CD4-positive, alpha-beta T cell treated with Interleukin-2 at 100 ng/mL for 4 hours (primary cell): ENCODE data around the gene ADAT3.

Experiments used
- DNase-seq: peaks from one replicate; pipeline ENCODE4 v3.0.0-alpha.2; 2020; ENCODE audit warnings: low spot score

Gene ADAT3

DNA sequence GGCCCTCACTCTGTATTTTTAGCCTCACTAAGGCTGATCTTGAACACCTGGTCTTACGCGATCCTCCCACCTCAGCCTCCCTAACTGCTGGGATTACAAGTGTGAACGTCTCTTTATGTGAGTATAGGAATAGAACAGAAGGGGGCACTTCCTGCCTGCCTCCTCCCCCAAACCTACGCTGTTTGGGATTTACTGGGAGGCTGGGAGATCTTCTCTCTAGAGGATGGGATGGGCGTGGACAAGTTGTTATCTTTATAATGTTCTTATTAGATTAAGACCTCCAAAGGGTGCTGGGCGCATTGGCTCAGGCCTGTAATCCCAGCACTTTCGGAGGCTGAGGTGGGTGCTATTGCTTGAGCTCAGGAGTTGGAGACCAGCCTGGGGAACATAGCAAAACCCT lies 32.9 kb downstream of the ADAT3 start:
- DNase-seq: no peak

GRCh38 chr19:1941146-1942077 lies 36.2 kb downstream of the ADAT3 start, which contains the start of gene CSNK1G2:
TSS of gene CSNK1G2 (plus strand) at chr19:1941172. CDS start at chr19:1969773, 28,601 bp downstream.
- DNase-seq: no peak

DNA sequence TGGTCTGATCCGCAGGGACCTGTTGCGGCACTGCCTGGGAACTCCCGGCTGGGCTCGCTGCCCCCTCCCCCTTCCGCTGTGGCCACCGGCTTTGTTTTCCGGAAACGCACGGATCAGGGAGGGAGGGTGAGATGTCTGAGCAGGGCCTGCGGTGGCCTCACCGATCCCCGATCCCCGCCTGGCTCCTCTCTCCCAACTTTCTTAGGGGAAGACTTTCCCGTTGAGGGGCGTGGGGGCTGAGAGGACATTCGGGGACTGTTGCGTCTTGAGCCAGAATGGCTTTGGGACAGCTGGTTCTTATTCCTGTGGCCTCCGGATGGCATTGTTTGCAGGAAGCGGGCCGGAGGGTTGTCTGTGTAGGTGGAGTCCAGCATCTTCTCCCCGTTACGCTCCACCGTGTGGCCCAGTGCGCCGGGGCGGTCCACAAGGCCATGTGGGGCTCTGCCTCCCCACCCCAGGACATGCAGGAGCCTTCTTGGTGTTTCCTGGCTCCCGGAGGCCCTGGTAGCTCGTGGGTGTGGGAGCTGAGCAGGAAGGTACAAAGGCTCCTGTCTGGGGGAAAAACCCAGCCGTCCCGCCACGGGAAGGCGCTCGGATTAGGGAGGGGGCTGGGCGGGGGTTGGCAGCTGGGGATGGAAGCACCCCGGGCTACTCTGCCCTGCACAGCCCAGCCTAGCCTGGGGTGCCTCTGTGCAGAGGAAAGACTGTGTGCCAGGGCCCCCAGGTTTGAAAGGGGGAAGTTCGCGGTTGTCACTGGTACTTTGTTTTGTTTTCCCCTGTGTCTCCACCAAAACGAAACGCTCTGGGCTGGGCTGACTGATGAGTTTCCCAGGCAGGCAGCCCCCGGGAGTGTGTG lies 37.1 kb downstream of the ADAT3 start:
- DNase-seq: peak; percentile 69

DNA sequence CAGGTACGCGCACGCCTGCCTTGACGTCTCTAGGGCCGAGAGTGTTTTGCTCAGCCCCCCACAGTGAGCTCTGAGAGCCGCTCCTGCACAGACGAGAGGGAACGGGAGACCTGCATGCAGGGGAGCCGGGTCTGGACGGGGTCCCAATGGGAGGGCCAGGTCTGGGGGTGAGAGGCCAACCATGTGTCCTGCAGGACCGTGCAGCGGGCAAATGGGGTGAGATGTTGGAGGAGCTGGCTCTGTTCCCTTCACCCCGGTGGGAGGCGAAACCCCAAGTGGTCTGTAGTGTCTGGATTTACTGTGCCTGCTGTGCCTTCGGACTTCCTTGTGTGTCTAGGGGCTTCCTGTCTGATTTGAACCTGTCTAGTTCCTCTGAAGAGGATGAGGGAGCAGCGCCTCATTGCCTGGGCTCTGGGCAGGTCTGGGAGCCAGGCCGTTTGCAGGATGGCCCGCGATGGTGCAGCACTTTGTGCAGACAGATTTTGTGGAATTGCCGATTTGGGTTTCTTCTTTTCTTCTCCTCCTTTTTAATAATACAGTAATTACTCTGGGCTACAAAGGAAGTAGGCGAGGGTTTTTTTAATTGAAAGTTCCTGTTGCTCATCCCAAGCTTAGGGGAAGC lies 37.8 kb downstream of the ADAT3 start:
- DNase-seq: no peak

GRCh38 chr19:1943661-1944087 lies 38.5 kb downstream of the ADAT3 start:
- no peak for DNase-seq

- DNase-seq: no peak
Observed at GRCh38 chr19:1944088-1944915, 39.1 kb downstream of the ADAT3 start.

DNA sequence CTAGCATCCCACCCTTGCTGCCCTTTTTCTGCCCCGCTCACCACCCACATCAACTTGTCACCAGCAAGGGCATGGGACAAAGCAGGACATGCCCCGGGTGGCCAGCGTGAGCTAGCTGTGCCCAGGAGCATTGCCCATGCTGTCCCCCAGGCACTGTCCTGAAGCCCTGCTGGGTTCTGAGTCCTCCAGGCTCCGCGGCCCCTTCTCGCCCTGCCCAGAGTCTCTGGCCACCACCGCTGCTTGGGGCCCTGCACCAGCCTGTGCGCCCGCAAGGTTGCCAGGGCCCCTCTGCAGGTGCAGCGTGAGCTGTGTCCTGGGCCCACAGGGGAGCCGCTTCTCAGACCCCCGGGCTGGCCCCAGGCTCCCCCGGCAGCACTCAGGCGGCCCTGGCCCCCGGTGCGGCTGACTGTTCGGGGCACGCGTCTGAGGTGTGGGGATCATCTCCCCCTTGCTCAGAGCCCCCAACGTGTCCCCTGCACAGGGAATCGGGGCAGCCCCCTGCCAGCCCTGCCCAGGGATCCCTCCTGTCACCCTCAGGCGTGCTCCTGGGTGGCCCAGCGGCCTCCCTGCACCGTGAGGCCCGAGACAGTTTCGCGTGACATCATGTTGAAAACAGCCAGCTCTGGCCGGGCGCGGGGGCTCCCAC lies 39.8 kb downstream of the ADAT3 start:
- no peak for DNase-seq

GRCh38 chr19:1945899-1946298 lies 40.7 kb downstream of the ADAT3 start:
- no peak for DNase-seq

- no peak for DNase-seq
Observed at GRCh38 chr19:1947651-1948209, 42.5 kb downstream of the ADAT3 start.

GRCh38 chr19:1949304-1950101 lies 44.3 kb downstream of the ADAT3 start:
- no peak for DNase-seq

- no peak for DNase-seq
Observed at GRCh38 chr19:1950640-1951039, 45.4 kb downstream of the ADAT3 start.

- no peak for DNase-seq
Observed at GRCh38 chr19:1952635-1953034, 47.4 kb downstream of the ADAT3 start.

GRCh38 chr19:1953037-1953436 lies 47.8 kb downstream of the ADAT3 start:
- no peak for DNase-seq

GRCh38 chr19:1953441-1954094 lies 48.4 kb downstream of the ADAT3 start:
- no peak for DNase-seq

DNA sequence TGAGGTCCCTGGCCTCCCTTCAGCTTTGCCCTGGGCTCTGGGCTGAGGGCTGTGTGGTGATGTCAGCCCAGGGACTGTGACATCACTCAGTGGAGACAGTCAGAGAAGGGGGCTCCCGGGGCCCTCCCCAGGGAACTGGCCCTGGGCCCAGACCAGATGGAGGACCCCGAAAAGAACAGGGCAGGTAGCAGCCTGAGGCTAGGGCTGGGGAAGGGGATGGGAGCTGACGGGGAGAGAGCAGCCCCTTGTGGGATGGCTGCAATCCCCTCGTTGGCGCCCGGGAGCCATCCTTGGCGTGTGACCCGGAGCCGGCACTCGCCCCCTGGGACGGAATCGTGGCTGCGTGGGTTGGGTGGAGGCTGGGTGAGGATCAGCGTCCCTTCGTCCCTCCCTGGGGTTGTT lies 49.3 kb downstream of the ADAT3 start:
- no peak for DNase-seq

DNA sequence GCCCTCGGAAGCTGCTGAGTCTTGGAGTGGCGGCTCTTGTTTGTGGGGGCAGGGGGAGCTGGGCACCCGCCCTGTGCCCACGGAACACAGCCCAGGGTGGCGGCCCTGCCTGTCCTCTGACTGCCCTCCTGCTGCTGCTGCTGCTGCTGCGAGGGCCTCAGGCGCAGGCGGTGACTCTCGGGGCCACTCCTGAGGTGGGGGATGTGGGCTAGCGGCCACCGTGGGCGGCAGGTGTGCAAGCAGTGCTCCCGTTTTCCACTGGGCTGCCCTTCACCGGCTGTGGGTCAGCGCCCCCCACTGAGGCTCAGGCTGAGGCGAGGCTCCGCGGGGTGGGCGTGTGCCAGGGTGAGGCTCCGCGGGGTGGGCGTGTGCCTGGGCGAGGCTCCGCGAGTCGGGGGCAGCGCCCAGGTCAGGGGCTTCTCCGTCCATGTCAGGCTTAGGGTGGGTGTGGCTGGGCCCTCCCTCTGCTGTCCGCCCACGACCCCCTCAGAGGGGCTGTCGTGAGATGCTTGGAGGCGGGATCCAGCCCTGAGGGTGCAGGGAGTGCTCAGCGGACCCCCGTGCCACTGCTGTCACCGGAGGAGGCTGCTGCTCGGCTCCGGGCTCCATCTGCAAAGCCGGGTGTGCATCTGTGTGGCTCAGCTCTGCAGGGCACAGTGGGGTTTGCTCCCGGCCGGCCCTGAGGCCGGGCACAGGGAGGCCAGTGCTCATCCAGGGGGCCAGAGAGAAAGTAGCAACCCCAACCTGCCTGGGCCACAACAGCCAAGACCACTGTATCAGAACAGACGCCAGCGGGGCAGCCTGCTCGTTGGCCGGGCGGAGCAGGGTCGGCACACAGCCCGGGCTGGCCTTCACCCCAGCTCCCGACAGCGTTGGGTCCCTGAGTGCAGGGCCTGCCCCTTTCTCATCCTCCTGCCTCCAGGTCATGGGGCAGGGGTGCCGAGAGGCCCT lies 50.2 kb downstream of the ADAT3 start:
- no peak for DNase-seq

GRCh38 chr19:1956122-1956494 lies 50.9 kb downstream of the ADAT3 start:
- DNase-seq: no peak

DNA sequence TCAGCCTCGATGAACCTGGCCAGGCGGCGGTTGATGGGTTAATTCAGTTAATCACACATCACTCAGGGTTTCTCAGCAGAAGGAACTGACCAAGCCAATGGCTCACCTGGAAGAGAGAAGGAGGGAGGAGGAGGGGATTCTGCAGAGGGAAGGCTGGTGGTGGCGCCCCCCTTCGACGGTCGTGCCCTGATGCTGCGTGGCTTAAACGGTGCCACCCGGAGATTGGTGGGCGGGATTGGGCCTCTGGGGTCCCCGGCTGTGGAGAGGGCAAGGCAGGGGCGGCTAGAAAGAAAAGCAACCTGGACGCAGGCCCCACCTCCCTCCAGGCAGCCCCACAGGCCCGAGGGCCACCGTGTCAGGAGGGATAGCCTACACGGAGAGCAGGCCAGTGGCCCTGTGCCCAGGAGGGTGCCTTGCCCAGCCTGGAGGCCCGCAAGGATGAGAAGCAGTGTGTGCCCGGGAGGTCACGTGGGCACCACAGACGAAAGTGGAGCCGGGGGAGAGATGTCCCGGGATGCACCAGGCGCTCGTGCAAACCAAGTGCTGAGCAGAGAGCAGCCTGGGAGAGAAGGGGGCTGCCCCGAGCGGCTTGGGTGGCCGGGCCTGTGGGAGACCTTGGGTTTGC lies 51.8 kb downstream of the ADAT3 start:
- no peak for DNase-seq
